Measurements from ENCODE around the gene GAB2.

The GAB2 gene

GRCh38 chr11:78291503-78292108 lies 126.0 kb downstream of the GAB2 start:
- no peak overlapping the region for H3K4me3 ChIP-seq (ENCODE audit: low read depth, low read length)
- no peak for DNase-seq (ENCODE audit: low read depth)
- TF ChIP-seq CTCF (IDR thresholded peaks at IDR 0.05; ENCODE audit: low read depth, low read length, missing control alignments): no peak

GRCh38 chr11:78290293-78291176 lies 127.1 kb downstream of the GAB2 start:
- no peak for DNase-seq (ENCODE audit: low read depth)
- no peak overlapping the region for H3K4me3 ChIP-seq (ENCODE audit: low read depth, low read length)
- TF ChIP-seq CTCF (IDR thresholded peaks at IDR 0.05; ENCODE audit: low read depth, low read length, missing control alignments): no peak

GRCh38 chr11:78289552-78290292 lies 127.9 kb downstream of the GAB2 start:
- no peak for TF ChIP-seq CTCF (IDR thresholded peaks at IDR 0.05; ENCODE audit: low read depth, low read length, missing control alignments)
- no peak for DNase-seq (ENCODE audit: low read depth)
- H3K4me3 ChIP-seq (ENCODE audit: low read depth, low read length): no peak overlapping the region

- no peak for TF ChIP-seq CTCF (IDR thresholded peaks at IDR 0.05; ENCODE audit: low read depth, low read length, missing control alignments)
- H3K4me3 ChIP-seq (ENCODE audit: low read depth, low read length): no peak overlapping the region
- DNase-seq (ENCODE audit: low read depth): no peak
Measured at GRCh38 chr11:78284260-78284659, 133.4 kb downstream of the GAB2 start.

GRCh38 chr11:78282821-78283220 lies 134.8 kb downstream of the GAB2 start:
- TF ChIP-seq CTCF (IDR thresholded peaks at IDR 0.05; ENCODE audit: low read depth, low read length, missing control alignments): no peak
- DNase-seq (ENCODE audit: low read depth): no peak
- H3K4me3 ChIP-seq (ENCODE audit: low read depth, low read length): no peak overlapping the region

GRCh38 chr11:78281511-78281910 lies 136.1 kb downstream of the GAB2 start:
- no peak for DNase-seq (ENCODE audit: low read depth)
- TF ChIP-seq CTCF (IDR thresholded peaks at IDR 0.05; ENCODE audit: low read depth, low read length, missing control alignments): no peak
- no peak overlapping the region for H3K4me3 ChIP-seq (ENCODE audit: low read depth, low read length)
